ENCODE measurements around the gene SIGLECL1.

DNA sequence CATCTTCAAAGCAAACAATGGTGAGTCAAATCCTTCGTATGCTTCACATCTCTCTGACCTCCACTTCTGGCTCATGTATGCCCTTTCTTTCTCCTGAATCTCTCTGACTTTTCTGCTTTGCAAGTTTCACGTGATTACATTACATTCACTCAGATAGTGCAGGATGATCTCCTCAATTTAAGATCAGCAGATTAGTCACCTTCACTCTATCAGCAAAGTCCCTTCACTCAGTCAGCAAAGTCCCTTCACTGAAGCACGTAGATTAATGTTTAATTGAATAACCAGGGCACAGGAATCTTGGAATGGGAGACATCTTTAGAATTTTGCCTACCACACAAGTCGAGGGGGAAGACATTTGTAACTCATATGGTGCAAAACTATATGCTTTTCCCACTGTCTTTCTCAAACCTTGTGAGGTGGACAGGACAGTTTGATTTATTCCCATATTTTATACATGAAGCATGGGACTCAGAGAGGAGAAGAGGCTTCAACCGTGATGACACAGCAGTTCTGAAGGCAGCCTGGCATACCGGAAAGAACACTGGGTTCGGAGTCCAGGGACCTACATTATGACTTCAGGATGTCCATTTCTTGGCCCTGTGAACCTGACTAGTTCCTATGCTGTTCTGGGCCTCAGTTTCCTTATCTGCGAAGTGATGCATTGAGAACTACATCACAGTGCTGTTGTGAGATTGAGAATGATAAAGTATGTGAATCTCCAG, 23.3 kb downstream of the SIGLECL1 start:
- TF ChIP-seq SMC3 (conservative IDR thresholded peaks at IDR 0.05; ENCODE audit: poor library complexity), result no peak
- no peak for TF ChIP-seq CTCF (IDR thresholded peaks at IDR 0.05; ENCODE audit: poor library complexity, severe bottlenecking)

Measured in neural cell (in vitro differentiated cells).